GM21529 (cell line): ENCODE measurements around the gene MBNL1.
"Not testable (repeated sequence)": the region's sequence is repeated elsewhere in the genome, so short reads cannot be mapped to it uniquely, and the experiment has no call there.

ENCODE experiments used
- ATAC-seq: cut with Tn5 transposase; IDR thresholded peaks from one replicate; pipeline ENCODE4 v1.9.1; 2021; ENCODE audit not compliant: unreplicated experiment

The MBNL1 gene

GRCh38 chr3:152345233-152345632 lies 76.5 kb downstream of the MBNL1 start:
- no peak for ATAC-seq

- ATAC-seq: no peak
Measured at GRCh38 chr3:152346058-152346457, 77.3 kb downstream of the MBNL1 start.

- ATAC-seq: no peak
Measured at GRCh38 chr3:152346740-152347139, 78.0 kb downstream of the MBNL1 start.

GRCh38 chr3:152348436-152349177 lies 79.9 kb downstream of the MBNL1 start:
- ATAC-seq: no peak

GRCh38 chr3:152349392-152349791 lies 80.7 kb downstream of the MBNL1 start:
- no peak for ATAC-seq

- ATAC-seq: no peak
Measured at GRCh38 chr3:152350139-152350538, 81.4 kb downstream of the MBNL1 start.

GRCh38 chr3:152350776-152351175 lies 82.0 kb downstream of the MBNL1 start:
- no peak for ATAC-seq

- ATAC-seq: no peak
Measured at GRCh38 chr3:152352554-152352953, 83.8 kb downstream of the MBNL1 start.

- no peak for ATAC-seq
Measured at GRCh38 chr3:152353578-152353977, 84.8 kb downstream of the MBNL1 start.

GRCh38 chr3:152355744-152356665 lies 87.3 kb downstream of the MBNL1 start:
- ATAC-seq: no peak

- ATAC-seq: peak; percentile 77
Measured at GRCh38 chr3:152356870-152357276, 88.1 kb downstream of the MBNL1 start.

GRCh38 chr3:152357587-152357986 lies 88.9 kb downstream of the MBNL1 start:
- no peak for ATAC-seq

GRCh38 chr3:152359385-152360248 lies 90.9 kb downstream of the MBNL1 start:
- ATAC-seq: no peak

- ATAC-seq: no peak
Measured at GRCh38 chr3:152360302-152360701, 91.6 kb downstream of the MBNL1 start.

- ATAC-seq: no peak
Measured at GRCh38 chr3:152360966-152361365, 92.2 kb downstream of the MBNL1 start.

- no peak for ATAC-seq
Measured at GRCh38 chr3:152362086-152362485, 93.4 kb downstream of the MBNL1 start.

- ATAC-seq: no peak
Measured at GRCh38 chr3:152364237-152364636, 95.5 kb downstream of the MBNL1 start.

- ATAC-seq: no peak
Measured at GRCh38 chr3:152365126-152365525, 96.4 kb downstream of the MBNL1 start.

- no peak for ATAC-seq
Measured at GRCh38 chr3:152365766-152366593, 97.3 kb downstream of the MBNL1 start.

GRCh38 chr3:152367192-152367591 lies 98.5 kb downstream of the MBNL1 start:
- not testable (repeated sequence) for ATAC-seq
